Measurements from ENCODE around the gene DMTF1. TPM values are rescaled to one million over a fixed set of nuclear protein-coding genes. Genes with fewer than 3 reads are reported as not detected.

The DMTF1 gene
- total and polyA plus RNA-seq, 2 of the 4 experiments (the other 2 are of a cell fraction), result 59.0 to 69.0 TPM

- H3K4me3 ChIP-seq (ENCODE audit: insufficient read depth, low read depth, low read length), result no peak overlapping the region
- in situ Hi-C loops (cut with MboI; ENCODE audit: low sequenced_read_pairs) (no loop called here), intact Hi-C loops (cut with micrococcal nuclease) (no loop called here), dilution Hi-C loops (cut with HindIII; ENCODE audit: low sequenced_read_pairs, unreplicated experiment) (no loop called here)
- no peaks in the 10 kb centered on the region for H3K9me1 ChIP-seq (ENCODE audit: insufficient read depth, low read length)
- CTCF ChIA-PET, result interaction anchor here (0.6 kb wide), 1 partner anchor 187 kb away, joined by 6 read pairs; no protein-coding TSS in a partner anchor
- no peak for DNase-seq
- no peaks in the 10 kb centered on the region for H4K20me1 ChIP-seq (ENCODE audit: insufficient read depth, low read length)
- H3K14ac ChIP-seq (replicated peaks; ENCODE audit: low read depth, low read length), result no peak overlapping the region
- H2BK5ac ChIP-seq (ENCODE audit: low read depth, low read length, poor library complexity, severe bottlenecking), result no peak overlapping the region
- WGBS, 2 experiments (ENCODE audit: extremely low coverage in 2 of 2, insufficient read length in 1 of 2), result no CpG with 5 or more reads among the region's 4 CpGs
- no peak overlapping the region for H3K4me2 ChIP-seq (ENCODE audit: low read depth, low read length)
- no peak for ATAC-seq (ENCODE audit: low read depth)
- POLR2A ChIA-PET (ENCODE audit: unreplicated experiment), result no interaction called here
- no peak overlapping the region for H3K9ac ChIP-seq (ENCODE audit: low read depth, low read length)
- H2BK15ac ChIP-seq (ENCODE audit: low read depth, low read length), result no peak overlapping the region
- H3K27ac ChIP-seq (ENCODE audit: insufficient read depth, low read length), result no peak overlapping the region
- H3K27me3 ChIP-seq (ENCODE audit: control insufficient read depth, insufficient read depth, low read length), result no peaks in the 10 kb centered on the region
- no peak overlapping the region for H3K18ac ChIP-seq (ENCODE audit: low read depth, low read length)
- no peak overlapping the region for H2BK120ac ChIP-seq (ENCODE audit: low read depth, low read length)
- no peaks in the 10 kb centered on the region for H3K79me1 ChIP-seq (ENCODE audit: low read depth in 1 of 2, low read length in 2 of 2)
- no peak overlapping the region for H3K56ac ChIP-seq (ENCODE audit: extremely low read depth, insufficient read depth, low read length)
- TF ChIP-seq CEBPB (IDR thresholded peaks at IDR 0.05; ENCODE audit: low read depth, low read length), result no peak
- TF ChIP-seq ELK1 (IDR thresholded peaks at IDR 0.05; ENCODE audit: borderline replicate concordance, low read depth, low read length), result no peak
- no peak for TF ChIP-seq RCOR1 (IDR thresholded peaks at IDR 0.05; ENCODE audit: insufficient replicate concordance, low read length)
- TF ChIP-seq RFX5 (IDR thresholded peaks at IDR 0.05; ENCODE audit: low read depth, low read length), result no peak
- TF ChIP-seq CHD1 (IDR thresholded peaks at IDR 0.05; ENCODE audit: low read depth, low read length), result no peak
- no peak for TF ChIP-seq BHLHE40 (IDR thresholded peaks at IDR 0.05; ENCODE audit: low read depth, low read length)
- no peak for TF ChIP-seq FOS (IDR thresholded peaks at IDR 0.05; ENCODE audit: low read depth, low read length)
- no peak for TF ChIP-seq SMC3 (IDR thresholded peaks at IDR 0.05; ENCODE audit: low read depth, low read length)
- TF ChIP-seq MAFK (IDR thresholded peaks at IDR 0.05; ENCODE audit: low read depth, low read length), result no peak
- no peak for TF ChIP-seq MXI1 (IDR thresholded peaks at IDR 0.05; ENCODE audit: borderline replicate concordance, low read depth, low read length)
- no peak for TF ChIP-seq MAZ (IDR thresholded peaks at IDR 0.05; ENCODE audit: borderline replicate concordance, low read depth, low read length)
- TF ChIP-seq, protein P1, sequence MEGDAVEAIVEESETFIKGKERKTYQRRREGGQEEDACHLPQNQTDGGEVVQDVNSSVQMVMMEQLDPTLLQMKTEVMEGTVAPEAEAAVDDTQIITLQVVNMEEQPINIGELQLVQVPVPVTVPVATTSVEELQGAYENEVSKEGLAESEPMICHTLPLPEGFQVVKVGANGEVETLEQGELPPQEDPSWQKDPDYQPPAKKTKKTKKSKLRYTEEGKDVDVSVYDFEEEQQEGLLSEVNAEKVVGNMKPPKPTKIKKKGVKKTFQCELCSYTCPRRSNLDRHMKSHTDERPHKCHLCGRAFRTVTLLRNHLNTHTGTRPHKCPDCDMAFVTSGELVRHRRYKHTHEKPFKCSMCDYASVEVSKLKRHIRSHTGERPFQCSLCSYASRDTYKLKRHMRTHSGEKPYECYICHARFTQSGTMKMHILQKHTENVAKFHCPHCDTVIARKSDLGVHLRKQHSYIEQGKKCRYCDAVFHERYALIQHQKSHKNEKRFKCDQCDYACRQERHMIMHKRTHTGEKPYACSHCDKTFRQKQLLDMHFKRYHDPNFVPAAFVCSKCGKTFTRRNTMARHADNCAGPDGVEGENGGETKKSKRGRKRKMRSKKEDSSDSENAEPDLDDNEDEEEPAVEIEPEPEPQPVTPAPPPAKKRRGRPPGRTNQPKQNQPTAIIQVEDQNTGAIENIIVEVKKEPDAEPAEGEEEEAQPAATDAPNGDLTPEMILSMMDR (conservative IDR thresholded peaks at IDR 0.05; ENCODE audit: low read depth, low read length), result no peak
- no peak for TF ChIP-seq RAD21 (IDR thresholded peaks at IDR 0.05; ENCODE audit: low read length)
- TF ChIP-seq USF2 (IDR thresholded peaks at IDR 0.05; ENCODE audit: low read depth, low read length), result no peak
- no peak for TF ChIP-seq NFE2L2 (IDR thresholded peaks at IDR 0.05; ENCODE audit: low read depth, low read length)
- no peak for TF ChIP-seq POLR2A (IDR thresholded peaks at IDR 0.05; ENCODE audit: low read depth, low read length)
- no peak overlapping the region for H3K4ac ChIP-seq (ENCODE audit: low read depth, low read length)
- H4K5ac ChIP-seq (ENCODE audit: low read depth, low read length), result no peak overlapping the region
- no peak overlapping the region for H2AK5ac ChIP-seq (ENCODE audit: low read depth, low read length)
- H2BK20ac ChIP-seq (ENCODE audit: low read depth, low read length), result no peak overlapping the region
- H4K91ac ChIP-seq (ENCODE audit: insufficient read depth, low read depth, low read length), result no peak overlapping the region
- no peaks in the 10 kb centered on the region for H3K36me3 ChIP-seq (ENCODE audit: control insufficient read depth, insufficient read depth, low read length)
- no peaks in the 10 kb centered on the region for H3K4me1 ChIP-seq (ENCODE audit: control insufficient read depth, insufficient read depth, low read length)
- H4K8ac ChIP-seq (ENCODE audit: low read depth in 2 of 2, low read length in 2 of 2), result no peak overlapping the region
- no peaks in the 10 kb centered on the region for H3K9me3 ChIP-seq (ENCODE audit: control insufficient read depth, insufficient read depth, low read length)
- H2AK9ac ChIP-seq (replicated peaks; ENCODE audit: low read depth, low read length, poor library complexity), result no peak overlapping the region
- BruUV-seq (replicated peaks), result no TSS peak
- no peak overlapping the region for H3K23ac ChIP-seq (ENCODE audit: low read depth, low read length)
- H2AFZ ChIP-seq (replicated peaks; ENCODE audit: low read length, poor library complexity), result no peak overlapping the region
Measured at GRCh38 chr7:87106974-87107612, 45.2 kb upstream of the DMTF1 start.

All from IMR-90 (cell line).